IPS-NIHi7 (cell line): Measurements from ENCODE around the gene CAMTA1.
"Not testable (repeated sequence)": the region's sequence is repeated elsewhere in the genome, so short reads cannot be mapped to it uniquely, and the experiment has no call there.

Source experiments
- DNase-seq: peaks from one replicate; pipeline ENCODE4 v3.0.0; 2012; ENCODE audit warnings: mixed read lengths; ENCODE audit errors: extremely low spot score

Gene CAMTA1

DNA sequence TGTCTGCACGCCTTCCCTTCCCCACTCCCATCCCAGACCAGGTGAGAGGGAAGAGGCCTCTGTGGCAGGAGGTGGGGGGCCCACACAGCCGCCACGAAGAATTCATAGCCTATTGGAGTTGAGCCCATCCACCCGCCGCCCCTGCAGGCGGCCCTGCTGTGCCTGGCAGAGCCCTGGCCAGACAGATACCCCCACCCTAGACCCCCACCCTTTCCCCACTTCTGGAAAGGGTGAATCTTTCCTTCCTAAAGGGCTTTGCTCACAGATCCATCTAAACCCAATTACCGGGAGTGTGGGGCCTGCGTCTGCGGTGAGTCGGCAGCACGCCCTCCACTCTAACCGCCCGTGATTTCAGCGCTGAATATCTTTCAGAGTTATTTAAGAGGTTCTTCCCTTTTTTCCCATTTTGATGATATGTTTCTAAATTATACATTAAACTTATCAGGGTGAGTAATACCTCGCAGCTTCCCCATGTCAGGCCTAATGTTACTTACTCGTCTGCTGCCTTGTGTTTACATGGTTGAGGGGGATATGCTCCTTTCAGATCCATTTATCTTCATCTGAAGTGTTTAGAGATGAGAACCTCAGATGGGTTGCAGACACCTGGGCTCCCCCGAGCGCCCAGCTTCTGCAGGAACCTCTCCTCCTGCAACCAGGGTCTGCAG, 802.0 kb downstream of the CAMTA1 start:
- no peak for DNase-seq

DNA sequence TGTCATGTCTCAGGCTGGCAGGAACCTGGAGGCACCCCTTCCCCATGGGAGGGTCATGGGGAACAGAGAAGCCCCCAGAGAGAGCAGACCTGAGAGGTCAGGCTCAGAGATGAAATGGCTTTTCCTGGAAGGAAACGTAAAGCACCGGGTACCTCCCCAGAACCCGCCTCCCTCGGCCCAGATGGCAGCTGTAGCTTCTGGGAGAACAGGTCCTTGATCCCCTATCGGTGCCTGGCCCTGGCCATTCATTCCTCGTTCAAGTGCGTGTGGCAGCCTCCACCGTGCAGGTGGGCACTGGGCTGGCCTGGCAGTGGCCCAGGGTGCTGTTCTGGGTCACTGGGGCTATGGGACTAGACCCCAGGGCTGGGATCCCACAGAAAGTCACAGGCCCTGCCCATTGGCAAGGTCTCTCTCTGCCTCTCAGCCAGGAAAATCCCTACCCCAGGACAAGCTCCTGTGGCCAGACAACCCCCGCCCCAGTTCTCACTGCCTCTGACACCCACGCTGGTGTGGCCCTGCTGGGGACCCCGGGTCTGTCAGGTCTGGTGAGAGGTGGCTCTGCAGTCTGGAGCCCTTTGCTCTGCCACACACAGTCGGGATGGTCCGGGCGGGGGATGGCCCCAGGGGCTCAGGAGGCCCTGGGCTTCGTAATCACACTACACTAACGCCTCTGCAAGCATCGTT, 802.7 kb downstream of the CAMTA1 start:
- no peak for DNase-seq

DNA sequence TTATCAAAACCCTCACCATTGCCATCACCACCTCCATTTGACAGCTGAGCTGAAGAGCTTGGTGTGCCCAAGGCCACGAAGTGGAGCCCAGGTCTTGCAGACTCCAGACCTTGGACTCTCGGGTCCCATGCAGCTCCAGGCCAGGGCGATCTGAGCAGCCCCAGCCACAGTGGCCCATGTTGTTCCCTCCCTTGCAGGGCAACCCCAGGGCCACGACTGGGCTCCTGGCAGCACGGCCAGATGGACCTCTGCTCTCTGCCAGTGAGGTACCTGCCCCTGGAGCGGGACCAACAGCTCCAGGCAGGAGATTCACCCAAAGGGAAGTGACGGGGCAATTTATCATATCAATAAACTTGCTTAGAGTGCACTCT, 803.2 kb downstream of the CAMTA1 start:
- DNase-seq: no peak

DNA sequence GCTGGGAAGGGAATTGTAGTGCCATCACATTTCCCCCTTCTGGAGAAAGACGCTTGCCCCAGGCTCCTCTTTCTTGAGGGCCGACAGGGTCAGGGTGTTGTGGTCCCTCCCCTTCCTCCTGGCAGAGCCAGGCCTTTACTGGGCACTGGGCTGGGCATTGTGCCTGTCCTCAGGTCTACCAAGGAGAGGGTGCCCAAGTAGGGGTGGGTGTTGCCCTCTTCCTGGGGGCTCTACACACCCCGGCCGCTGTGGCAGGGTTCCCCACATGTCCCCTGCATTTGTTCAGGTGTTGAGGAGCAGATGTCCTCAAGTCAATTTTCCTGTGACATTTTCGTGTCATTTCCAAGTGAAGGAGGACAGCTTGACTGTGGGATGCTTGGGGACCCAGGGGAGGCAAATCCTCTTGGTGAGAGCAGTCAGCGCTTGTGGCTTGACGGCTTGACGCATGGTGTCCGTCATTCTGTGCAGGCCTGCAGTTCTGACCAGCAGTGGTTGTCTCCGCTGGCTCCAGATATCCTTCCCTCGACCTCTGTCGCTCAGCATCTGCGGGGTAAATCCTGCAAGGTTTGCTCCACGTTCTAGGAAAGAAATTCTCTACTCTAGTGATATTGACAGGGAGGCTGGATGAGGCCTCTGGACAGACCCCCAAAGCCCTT, 804.0 kb downstream of the CAMTA1 start:
- DNase-seq: no peak

DNA sequence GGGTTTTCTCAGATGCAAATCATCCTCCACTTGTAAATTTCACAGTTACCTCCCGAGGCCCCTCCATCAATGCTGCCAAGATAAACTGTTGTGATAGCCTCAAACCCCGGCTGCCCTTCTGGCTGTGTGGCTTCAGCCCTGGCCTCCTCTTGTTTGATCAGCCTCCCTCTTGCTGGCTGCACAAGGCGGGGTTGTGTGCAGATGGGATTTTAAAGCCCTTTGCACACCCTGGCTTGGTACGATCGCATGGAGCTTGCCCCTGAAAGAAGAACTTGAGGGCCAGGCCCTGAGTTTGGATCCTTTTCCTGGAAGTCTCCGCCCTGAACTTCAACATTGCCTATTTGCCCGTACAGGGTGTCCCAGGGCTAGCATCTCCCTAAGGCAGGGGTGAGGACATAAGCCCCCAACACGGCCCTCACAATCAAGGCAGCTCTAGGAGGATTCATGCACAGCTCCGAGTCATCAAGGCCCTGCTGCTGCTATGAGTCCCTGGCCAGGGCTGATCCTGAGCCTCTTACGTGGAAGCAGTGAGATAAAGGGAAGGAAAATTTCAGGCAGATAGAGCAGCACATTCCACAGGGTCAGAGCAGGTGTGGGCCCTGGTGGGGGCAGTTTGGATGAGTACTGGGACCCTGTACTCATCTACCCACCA, 804.6 kb downstream of the CAMTA1 start:
- no peak for DNase-seq

DNA sequence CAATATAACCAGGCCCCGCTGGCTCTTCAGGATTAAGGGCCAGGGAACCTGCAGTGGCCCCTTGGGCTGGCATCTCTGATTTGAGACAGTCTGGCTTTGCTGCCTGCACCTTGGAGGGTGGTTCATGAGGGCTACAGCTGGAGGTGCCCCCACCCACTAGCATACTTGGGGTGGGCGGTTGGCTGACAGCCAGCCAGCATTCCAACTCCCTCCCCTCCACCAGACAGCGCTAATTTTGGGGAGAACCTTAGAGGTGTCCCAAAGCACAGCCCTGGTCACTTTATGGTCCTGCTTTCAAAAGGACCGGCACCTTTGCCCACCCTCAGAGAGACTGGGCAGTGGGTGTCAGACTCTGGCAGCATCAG, 805.2 kb downstream of the CAMTA1 start:
- no peak for DNase-seq

DNA sequence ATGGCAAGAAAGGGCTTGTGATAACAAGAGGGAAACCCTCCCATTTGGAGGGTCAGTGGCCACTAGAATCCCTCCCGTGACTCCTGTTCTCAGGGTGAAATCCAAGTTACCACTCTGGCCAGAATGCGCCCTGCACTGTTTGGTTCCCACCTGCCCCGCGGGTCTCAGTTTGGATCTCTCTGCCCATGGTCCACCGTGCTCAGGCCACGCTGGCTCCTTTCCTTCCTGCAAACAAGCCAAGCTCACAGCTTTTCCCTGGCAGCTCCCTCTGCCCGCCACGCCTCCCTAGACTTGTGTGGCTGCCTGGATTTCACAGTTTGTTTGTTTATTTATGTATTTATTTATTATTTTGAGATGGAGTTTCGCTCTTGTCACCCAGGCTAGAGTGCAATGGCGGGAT, 806.3 kb downstream of the CAMTA1 start:
- no peak for DNase-seq

DNA sequence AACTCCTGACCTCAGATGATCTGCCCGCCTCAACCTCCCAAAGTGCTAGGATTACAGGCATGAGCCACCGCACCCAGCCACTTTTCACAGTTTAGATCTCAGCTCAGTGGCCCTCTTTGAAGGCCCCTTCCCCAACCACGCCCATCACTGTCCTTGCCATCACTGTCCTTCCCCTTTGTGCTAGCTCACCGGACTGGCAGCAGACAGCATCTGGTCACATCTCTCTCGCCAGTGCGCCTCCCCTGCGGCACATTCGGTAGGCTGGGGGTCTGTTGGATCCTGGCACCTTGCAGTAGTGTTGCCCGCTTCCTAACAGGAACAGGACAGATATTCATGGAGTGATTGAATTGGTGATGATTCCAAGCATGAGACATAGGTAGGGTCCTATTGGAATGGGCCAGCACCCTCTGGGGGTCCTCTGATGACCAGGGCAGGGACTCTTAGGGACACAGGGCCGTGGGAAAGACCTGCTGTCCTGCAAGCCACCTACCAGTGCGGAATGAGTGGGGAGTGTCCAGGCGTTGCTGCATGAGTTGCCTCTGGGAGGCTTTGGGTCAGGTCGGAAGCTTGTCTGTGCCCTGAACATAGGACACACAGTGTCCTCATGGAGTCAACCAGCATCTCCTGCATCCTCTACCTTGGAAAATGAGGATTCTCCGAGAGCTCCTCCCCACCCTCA, 807.0 kb downstream of the CAMTA1 start:
- DNase-seq: no peak

DNA sequence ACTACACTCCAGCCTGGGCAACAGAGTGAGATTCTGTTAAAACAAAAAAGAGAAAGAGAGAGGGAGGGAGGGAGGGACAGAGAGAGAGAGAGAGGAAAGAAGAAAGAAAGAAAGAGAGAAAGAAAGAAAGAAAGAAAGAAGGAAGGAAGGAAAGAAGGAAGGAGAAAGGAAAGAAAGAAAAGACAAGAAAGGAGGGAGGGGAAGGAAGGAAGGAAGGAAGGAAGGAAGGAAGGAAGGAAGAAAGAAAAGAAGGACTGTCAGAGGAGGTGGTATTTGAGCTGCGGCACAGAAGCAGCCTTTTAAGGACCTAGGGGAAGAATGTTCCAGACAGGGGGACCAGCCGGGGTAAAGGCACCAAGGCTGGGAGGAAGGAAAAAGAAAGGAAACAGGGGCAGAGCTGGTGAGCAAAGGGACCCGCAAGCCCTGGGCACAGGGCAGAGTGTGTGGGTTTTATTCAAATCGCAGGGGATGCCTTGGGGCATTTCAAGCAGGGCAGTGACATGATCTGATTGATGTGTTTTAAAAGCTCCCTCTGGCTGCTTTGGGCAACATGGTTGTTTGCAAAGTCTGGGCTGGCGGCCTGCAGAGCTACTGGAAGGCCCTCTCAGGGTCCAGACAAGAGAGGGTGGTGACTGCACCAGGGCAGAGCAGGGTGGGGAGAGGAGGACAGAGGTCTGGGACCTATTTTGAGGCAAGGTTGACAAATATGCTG, 808.9 kb downstream of the CAMTA1 start:
- no peak for DNase-seq

DNA sequence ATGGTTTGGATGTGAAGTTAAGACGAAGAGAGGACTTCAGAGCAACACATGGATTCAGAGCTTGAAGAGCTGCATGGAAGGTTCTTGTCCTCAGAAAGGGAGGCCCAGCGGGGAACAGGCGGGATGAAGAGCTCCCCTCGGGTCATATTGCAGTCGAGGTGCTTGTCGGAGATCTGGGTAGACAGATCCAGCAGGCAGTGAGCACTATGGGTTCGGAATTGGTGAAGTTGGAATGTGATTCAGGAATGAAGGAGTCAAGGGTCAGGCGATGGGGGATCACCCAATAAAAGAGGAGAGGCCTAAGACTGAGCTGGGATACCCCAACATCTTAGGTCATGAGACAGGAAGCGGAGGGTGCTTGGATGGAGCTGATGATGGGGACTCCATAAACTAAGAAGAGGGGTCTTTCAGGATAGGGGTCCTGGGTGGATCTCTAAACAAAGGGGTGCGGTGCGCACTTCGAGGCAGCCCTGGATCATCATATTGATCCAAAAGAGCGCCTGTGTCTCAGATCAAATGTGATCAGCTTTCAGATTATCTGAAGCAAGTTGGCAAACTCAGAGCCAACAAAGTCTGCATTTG, 809.6 kb downstream of the CAMTA1 start:
- no peak for DNase-seq

DNA sequence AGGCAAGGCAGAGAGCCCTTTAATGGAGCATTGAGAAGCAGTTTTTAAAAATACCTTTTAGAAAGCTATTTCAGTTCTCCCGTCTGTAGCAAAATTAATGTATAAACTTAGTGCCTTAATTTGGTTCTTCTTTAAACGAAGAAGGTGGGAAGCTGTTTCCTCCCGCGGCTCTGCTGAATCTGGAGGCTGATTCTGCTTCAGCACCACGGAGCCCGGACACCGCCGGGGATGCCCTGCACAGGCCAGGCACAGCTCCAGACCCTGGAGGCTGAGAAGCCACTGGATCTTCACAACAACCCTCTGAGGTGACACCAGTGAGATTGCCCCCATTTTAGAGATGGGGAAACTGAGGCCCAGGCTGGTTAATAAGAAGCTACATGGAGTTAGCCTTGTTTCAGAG, 810.1 kb downstream of the CAMTA1 start:
- peak; percentile 57 for DNase-seq

DNA sequence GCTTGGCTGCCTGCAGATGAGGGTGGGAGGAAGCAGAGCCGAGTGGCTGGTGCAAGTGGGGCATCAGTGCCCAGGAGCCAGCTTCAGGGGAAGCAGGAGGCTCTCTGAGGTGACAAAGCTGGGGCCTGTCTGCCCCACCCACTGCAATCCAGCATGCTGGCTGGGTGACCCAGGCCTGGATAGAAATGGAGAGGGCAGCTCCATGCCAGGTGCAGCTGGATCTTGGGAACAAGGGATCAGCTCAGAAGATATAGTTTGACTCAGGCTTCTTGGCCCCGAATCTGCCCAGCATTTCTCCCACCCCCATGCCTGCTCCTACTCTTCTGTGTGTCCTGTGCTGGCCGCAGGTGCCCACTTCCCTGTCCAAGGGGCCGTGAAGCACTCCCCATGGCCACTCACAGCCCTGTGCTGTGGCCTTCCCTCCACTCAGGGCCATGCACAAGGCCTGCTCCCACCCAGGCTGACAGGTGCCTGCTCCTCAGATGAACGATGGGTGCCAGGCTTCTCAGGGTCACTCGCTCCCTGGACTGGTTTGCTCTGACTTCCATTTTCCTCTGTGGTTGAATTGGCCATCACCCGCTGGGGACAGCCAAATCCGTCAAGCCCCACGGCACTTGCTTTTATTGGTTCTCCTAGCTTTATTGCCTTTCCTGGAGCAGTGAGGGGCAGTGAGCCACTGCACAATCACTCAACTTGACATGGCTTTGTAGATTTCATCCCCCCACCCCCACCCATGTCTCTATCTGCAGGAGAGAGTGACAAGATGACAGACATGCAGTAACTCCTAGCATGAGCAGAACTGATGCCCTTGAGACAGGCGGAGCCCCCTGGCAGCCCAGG, 811.1 kb downstream of the CAMTA1 start:
- no peak for DNase-seq

DNA sequence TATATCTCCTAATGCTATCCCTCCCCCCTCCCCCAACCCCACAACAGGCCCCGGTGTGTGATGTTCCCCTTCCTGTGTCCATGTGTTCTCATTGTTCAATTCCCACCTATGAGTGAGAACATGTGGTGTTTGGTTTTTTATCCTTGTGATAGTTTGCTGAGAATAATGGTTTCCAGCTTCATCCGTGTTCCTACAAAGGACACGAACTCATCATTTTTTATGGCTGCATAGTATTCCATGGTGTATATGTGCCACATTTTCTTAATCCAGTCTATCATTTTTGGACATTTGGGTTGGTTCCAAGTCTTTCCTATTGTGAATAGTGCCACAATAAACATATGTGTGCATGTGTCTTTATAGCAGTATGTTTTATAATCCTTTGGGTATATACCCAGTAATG, 812.8 kb downstream of the CAMTA1 start:
- DNase-seq: not testable (repeated sequence)

DNA sequence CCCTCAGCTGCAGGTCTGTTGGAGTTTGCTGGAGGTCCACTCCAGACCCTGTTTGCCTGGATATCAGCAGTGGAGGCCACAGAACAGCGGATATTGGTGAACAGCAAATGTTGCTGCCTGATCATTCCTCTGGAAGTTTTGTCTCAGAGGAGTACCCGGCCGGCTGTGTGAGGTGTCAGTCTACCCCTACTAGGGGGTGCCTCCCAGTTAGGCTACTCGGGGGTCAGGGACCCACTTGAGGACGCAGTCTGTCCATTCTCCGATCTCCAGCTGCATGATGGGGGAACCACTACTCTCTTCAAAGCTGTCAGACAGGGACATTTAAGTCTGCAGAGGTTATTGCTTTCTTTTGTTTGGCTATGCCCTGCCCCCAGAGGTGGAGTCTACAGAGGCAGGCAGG, 819.7 kb downstream of the CAMTA1 start:
- DNase-seq: not testable (repeated sequence)

DNA sequence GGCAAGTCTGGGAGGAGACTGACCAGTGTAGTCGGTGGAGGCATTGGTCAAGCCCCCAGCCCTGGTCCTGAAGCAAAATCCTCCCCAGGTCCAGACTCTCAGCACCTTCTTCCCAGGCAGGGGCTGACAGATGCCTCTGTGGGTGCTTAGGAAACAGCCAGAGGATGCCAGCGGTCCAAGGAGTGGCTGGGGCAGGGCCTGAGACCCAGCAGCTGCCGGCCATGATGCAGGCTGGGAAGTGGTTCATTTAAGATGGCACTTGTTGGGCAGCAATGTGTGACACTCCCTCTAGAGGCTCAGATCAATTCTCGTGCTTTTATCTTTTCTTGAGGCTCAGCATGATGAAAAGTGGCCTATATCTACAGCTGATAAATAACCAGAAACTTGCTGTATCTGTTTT, 820.8 kb downstream of the CAMTA1 start:
- no peak for DNase-seq

DNA sequence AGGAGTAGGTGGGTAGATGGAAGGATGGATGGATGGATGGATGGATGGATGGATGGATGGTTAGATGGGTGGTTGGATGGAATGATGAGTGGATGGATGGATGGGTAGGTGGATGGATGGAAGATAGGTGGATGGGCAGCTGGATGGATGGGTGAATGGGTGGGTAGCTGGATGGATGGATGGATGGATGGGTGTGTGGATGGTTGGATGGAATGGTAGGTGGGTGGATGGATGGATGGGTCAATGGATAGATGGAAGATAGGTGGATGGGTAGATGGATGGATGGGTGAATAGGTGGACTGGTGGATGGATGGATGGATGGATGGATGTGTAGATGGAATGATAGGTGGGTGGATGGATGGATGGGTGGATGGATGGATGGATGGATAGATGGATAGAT, 821.8 kb downstream of the CAMTA1 start:
- no peak for DNase-seq

DNA sequence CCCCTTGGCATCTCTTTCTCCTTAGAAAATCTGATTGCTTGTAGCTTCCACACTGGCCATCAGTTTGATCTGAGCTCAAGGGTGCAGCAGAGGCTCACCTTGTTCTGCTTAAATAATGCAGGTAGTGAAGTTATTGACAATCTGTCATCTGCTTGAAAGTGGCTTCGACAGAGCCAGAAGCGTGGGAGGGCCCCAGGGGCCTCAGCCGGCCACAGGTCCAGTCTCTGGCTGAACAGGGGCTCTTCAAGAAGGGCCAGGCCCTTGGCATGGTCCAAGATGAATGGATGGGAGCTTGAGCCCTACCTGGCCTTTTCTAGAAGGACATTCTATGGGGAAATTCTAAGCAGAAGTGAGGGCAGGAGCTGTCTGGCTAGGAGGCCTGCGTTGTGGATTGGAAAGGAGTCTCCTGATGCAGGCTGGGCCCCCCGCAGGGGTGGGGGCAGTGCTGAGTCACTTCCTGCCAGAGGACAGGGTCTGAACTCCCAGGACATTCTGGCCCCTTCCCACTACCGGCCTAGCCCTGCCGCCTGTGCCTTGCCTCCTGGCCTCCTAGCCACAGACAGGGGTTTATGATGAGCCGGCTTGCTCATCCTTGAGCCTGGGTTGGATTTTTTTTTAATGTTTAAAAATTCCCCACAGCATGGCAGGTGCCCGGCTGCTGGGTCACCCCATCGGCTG, 823.5 kb downstream of the CAMTA1 start:
- peak; percentile 95 for DNase-seq

DNA sequence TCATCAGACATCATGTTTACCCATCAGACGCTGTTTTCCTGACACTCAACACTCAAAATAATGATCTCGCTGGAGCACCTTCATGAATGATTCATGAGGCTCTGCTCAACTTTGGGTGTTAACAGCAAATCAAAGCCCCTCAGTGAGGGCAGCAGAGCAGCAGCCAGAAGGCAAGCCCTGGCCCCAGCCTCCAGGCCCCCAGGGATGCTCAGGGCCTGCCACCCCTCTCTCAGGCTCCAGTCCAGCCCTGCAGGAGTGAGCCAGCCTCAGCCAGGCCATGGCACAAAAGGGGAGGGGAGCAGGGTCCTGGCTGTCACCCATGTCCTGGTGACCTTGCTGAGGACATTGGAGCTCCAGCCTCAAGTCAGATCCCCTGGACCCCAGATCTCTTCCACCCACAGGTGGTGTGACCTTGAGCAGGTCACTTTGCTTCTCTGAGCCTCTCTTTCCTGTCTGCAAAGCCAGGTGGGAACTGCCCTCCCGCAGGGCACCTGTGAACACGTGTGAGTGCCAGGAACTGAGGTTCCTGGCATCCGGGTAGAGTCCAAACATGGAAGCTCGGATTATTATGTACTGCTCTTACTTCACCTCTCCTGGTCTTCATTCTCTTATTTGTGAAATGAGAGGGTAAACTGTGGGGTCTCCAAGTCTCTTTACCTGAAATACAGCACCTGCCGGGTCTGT, 824.2 kb downstream of the CAMTA1 start:
- DNase-seq: no peak

DNA sequence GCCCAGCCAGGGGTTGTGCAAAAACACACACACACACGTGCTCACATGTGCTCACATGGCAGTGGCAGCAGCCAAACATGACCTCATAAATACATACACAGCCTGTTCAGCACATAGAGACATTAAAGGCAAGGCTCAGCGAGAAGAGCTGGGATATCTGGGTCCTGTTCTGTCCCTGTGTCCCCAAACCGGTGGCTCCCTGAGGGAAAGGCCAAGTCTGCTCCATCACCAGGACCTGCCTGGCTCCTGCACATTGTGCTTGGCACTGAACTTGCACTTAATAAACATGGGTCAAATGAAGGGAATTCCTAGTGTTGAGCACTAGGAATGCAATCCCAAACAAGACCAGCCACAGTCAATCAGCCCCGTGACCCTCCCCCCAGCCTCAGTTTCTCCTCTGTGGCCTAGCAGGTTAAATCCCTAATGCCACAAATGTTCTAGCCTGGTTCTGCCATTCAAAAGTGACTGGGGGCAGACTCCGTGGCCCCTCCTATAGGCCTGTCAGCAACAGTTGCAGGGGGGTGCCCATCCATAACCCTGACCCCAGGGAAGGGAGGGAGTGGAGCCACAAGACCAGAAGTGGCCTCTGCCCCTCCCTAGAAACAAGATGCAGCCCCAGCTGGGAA, 825.0 kb downstream of the CAMTA1 start:
- no peak for DNase-seq
